Neural cell (in vitro differentiated cells): ENCODE measurements around the gene THEM5.
A peak's percentile ranks its signal among the peaks of the same experiment; 100 is the strongest.

ENCODE experiments used
- EP300 ChIP-seq: fragments of 450-650 bp; conservative IDR thresholded peaks from 2 replicates; pipeline ENCODE4 v1.6.1; 2014; ENCODE audit warnings: antibody characterized with exemption, mild to moderate bottlenecking, moderate library complexity; ENCODE audit not compliant: poor library complexity, severe bottlenecking
- POLR2AphosphoS5 ChIP-seq: IDR thresholded peaks from 2 replicates; pipeline ENCODE4 v1.6.1; 2012
- TF ChIP-seq, protein P1 (sequence below): fragments of 450-650 bp; IDR thresholded peaks from 2 replicates; pipeline ENCODE4 v1.5.1; 2014; ENCODE audit warnings: antibody characterized with exemption, mild to moderate bottlenecking, moderate library complexity; ENCODE audit not compliant: poor library complexity, severe bottlenecking

DNA sequence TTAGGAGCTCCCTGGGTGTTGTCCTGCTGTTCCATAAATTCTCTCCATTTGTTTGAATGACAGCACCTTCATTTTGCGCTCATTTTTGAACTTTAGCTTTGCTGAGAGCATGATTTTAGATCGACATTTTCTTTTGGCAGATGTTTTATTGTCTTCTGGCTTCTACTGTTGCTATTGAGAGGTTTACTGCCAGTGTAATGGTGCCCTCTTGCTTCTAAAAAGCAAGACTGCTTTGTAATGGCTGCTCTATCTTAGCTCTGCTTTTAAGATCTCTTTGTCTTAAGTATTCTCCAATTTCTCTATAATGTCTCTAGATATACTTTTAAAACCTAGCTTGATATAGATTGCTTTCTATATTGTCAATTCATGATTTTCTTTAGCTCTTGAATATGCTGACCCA, 28.0 kb upstream of the THEM5 start:
- TF ChIP-seq, protein P1, sequence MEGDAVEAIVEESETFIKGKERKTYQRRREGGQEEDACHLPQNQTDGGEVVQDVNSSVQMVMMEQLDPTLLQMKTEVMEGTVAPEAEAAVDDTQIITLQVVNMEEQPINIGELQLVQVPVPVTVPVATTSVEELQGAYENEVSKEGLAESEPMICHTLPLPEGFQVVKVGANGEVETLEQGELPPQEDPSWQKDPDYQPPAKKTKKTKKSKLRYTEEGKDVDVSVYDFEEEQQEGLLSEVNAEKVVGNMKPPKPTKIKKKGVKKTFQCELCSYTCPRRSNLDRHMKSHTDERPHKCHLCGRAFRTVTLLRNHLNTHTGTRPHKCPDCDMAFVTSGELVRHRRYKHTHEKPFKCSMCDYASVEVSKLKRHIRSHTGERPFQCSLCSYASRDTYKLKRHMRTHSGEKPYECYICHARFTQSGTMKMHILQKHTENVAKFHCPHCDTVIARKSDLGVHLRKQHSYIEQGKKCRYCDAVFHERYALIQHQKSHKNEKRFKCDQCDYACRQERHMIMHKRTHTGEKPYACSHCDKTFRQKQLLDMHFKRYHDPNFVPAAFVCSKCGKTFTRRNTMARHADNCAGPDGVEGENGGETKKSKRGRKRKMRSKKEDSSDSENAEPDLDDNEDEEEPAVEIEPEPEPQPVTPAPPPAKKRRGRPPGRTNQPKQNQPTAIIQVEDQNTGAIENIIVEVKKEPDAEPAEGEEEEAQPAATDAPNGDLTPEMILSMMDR, result peak; percentile 51
- no peak for TF ChIP-seq EP300
- TF ChIP-seq POLR2AphosphoS5, result no peak
